ENCODE measurements around the gene GMPPA. TPM values are rescaled to one million over a fixed set of nuclear protein-coding genes. Genes with fewer than 3 reads are reported as not detected.

The GMPPA gene
- polyA plus RNA-seq, 1 experiment: 171 TPM

- DNase-seq (ENCODE audit: low read depth): no peak
- no peak overlapping the region for H3K4me3 ChIP-seq (ENCODE audit: low read depth, low read length)
- ChIA-PET CTCF (interaction anchor here (1.7 to 3.1 kb wide), 4 partner anchors 11 to 65 kb away, joined by 5 to 13 read pairs (median 10); no protein-coding TSS in a partner anchor), POLR2A (no interaction called here)
- no peak for TF ChIP-seq CTCF (IDR thresholded peaks at IDR 0.05; ENCODE audit: insufficient read depth, low read depth, low read length)
- no peaks in the 10 kb centered on the region for H3K27me3 ChIP-seq (ENCODE audit: control insufficient read depth, insufficient read depth, low read length)
- peaks cover 50% of the 10 kb centered on the region for H3K36me3 ChIP-seq (ENCODE audit: control insufficient read depth, insufficient read depth, low read length)
Measured at GRCh38 chr2:219464286-219465032, 34.2 kb upstream of the GMPPA start.

GRCh38 chr2:219465659-219466561 lies 32.8 kb upstream of the GMPPA start:
- POLR2A ChIA-PET: no interaction called here
- Histone ChIP-seq H3K36me3 (ENCODE audit: control insufficient read depth, insufficient read depth, low read length) (peaks cover 53% of the 10 kb centered on the region), H3K4me3 (ENCODE audit: low read depth, low read length) (no peak overlapping the region), H3K27me3 (ENCODE audit: control insufficient read depth, insufficient read depth, low read length) (no peaks in the 10 kb centered on the region)
- CTCF ChIA-PET: no interaction called here
- DNase-seq (ENCODE audit: low read depth): no peak
- no peak for TF ChIP-seq CTCF (IDR thresholded peaks at IDR 0.05; ENCODE audit: insufficient read depth, low read depth, low read length)

- Histone ChIP-seq H3K36me3 (ENCODE audit: control insufficient read depth, insufficient read depth, low read length) (peaks cover 53% of the 10 kb centered on the region), H3K27me3 (ENCODE audit: control insufficient read depth, insufficient read depth, low read length) (no peaks in the 10 kb centered on the region), H3K4me3 (ENCODE audit: low read depth, low read length) (no peak overlapping the region)
- no peak for DNase-seq (ENCODE audit: low read depth)
- POLR2A ChIA-PET: no interaction called here
- TF ChIP-seq CTCF (IDR thresholded peaks at IDR 0.05; ENCODE audit: insufficient read depth, low read depth, low read length): no peak
- CTCF ChIA-PET: interaction anchor here (0.8 to 3.0 kb wide), 9 partner anchors 8 to 75 kb away, joined by 3 to 17 read pairs (median 6); partner anchors contain the start of gene GMPPA
Measured at GRCh38 chr2:219466816-219467735, 31.6 kb upstream of the GMPPA start.

- no peak for TF ChIP-seq CTCF (IDR thresholded peaks at IDR 0.05; ENCODE audit: insufficient read depth, low read depth, low read length)
- no peak for DNase-seq (ENCODE audit: low read depth)
- H3K27me3 ChIP-seq (ENCODE audit: control insufficient read depth, insufficient read depth, low read length): no peaks in the 10 kb centered on the region
- no peak overlapping the region for H3K4me3 ChIP-seq (ENCODE audit: low read depth, low read length)
- peaks cover 51% of the 10 kb centered on the region for H3K36me3 ChIP-seq (ENCODE audit: control insufficient read depth, insufficient read depth, low read length)
- POLR2A ChIA-PET: no interaction called here
- CTCF ChIA-PET: interaction anchor here (0.8 to 3.0 kb wide), 9 partner anchors 9 to 76 kb away, joined by 3 to 17 read pairs (median 6); partner anchors contain the start of gene GMPPA
Measured at GRCh38 chr2:219467736-219468075, 31.0 kb upstream of the GMPPA start.
